ENCODE data around the gene PHAX. TPM values are rescaled to one million over a fixed set of nuclear protein-coding genes. Genes with fewer than 3 reads are reported as not detected.
"Not testable (repeated sequence)": the region's sequence is repeated elsewhere in the genome, so short reads cannot be mapped to it uniquely, and the experiment has no call there.

PHAX gene
- 38.8 TPM for polyA plus RNA-seq (ENCODE audit: insufficient read length)

DNA sequence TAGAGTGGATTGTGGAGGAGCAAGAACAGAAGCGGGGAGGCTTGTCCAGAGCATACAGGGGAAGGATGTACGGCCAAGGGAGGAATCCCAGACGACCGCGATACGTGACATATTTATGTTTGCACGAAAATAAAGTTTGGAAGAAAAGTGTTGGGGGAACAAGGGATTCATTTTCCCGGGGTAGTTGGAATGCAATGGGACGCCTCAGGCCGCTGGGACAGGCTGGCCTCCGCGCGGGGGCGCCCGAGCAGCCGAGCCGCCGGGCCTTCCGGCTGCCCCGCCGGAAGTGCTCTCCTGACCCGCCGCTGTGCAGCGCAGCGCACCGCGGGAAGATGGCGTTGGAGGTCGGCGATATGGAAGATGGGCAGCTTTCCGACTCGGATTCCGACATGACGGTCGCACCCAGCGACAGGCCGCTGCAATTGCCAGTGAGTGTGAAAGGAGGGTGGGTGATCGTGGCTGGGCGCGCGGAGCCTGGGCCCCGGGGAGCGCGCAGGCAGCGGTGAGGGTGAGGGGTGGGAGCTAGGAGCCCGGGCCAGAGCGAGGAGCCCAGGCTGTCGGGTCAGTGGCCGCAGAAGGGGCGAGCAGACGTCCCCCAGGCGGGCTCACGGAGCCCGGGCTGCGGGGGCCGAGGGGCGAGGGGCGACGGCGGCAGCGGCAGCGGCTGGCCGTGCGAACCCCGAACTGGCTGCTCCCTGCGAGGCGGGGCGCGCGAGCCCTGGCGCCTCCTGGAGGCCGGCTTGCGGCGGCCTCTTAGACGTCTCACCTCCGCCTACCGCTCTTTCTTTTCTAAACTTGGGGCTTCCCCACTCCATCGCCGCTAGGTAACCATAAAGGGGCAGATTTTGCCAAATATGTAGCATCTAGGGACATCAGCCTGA is at the start of gene PHAX:
Gene PHAX (plus strand): TSS at position 317 of the 881 bp plus-strand sequence. CDS start 16 bp downstream, at position 333.
- peak; percentile 87 for DNase-seq

- DNase-seq, result no peak
These were observed 48.1 kb upstream of the PHAX start for GRCh38 chr5:126552614-126553013.

- DNase-seq, result not testable (repeated sequence)
These were observed 45.6 kb upstream of the PHAX start for GRCh38 chr5:126555101-126555500.

DNA sequence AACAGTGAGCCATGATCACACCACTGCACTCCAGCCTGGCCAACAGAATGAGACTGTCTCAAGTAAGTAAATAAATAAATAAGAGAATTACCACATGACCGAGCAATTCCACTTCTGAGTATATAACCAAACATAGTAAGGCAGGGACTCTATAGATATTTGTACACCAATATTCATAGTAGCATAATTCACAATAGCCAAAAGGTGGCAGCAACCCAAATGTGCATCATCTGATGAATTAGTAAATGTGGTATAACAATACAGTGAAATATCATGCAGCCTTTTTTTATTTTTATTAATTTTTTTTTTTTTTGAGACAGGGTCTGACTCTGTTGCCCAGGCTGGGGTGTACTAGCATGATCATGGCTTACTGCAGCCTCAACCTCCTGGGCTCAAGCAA is 38.8 kb upstream of the PHAX start:
- DNase-seq, result no peak

DNA sequence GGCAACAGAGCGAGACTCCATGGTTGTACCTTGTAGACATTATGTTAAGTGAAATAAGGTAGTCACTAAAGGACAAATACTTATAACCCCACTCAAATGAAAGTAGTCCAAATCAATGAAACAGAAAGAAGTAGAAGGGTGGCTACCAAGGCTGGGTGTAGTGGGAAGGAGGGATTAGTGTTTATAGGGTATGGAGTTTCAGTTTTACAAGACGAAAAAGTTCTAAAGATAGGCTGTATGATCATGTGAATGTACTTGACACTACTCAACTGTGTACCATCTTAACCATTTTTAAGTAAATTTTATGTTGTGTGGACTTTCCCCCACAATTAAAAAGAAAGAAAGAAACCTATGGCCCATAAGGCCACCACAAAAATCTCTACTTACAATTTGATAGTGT is 37.9 kb upstream of the PHAX start:
- no peak for DNase-seq

GRCh38 chr5:126568206-126568755 is 32.5 kb upstream of the PHAX start:
- no peak for DNase-seq

DNA sequence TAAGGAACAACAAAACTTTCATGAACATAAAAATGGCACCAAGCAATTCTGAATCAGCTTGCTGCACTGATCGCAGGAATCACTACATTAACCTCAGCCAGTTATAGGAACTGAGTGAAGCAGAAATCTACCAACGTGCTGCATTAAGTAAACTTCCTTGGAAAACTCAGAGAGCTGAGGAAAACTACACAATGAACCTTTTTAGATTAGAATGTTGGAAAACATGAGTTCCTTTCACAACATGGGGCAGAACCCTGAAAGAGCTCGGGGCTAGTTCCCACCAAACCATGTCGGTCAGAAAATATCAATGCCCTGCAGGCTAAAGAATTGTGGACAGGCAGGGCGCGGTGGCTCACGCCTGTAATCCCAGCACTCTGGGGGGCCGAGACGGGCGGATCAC is 25.1 kb upstream of the PHAX start:
- DNase-seq, result no peak

DNA sequence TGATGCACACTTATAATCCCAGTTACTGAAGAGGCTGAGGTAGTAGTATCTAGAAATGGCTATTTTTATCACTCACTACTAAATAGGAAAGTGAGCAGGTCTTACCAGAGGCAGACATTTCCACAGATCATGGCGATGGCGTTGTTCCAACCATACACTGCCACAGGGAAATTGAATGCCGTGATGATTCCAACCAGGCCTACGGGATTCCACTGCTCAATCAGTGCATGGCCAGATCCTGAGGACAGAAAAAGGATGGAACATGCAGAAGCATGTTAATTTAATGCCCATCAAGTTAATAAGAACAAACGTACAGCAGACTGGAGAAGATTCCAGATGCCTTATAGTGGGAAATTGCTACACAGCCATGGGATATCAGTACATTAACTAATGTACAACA is 23.8 kb upstream of the PHAX start:
- no peak for DNase-seq

DNA sequence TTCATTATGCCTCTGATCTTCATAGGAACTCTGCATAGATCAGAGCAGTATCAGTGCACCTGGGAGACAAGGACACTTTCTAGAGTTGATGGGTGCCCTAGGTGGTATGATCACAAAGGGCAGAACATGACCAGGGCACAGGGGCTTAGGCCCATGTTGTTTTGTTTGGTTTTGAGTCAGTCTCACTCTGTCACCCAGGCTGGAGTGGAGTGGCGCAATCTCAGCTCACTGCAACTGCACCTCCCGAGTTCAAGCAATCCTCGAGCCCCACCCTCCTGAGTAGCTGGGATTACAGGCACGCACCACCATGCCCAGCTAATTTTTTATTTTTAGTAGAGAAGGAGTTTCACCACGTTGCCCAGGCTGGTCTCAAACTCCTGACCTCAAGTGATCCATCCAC is 23.3 kb upstream of the PHAX start:
- no peak for DNase-seq

DNA sequence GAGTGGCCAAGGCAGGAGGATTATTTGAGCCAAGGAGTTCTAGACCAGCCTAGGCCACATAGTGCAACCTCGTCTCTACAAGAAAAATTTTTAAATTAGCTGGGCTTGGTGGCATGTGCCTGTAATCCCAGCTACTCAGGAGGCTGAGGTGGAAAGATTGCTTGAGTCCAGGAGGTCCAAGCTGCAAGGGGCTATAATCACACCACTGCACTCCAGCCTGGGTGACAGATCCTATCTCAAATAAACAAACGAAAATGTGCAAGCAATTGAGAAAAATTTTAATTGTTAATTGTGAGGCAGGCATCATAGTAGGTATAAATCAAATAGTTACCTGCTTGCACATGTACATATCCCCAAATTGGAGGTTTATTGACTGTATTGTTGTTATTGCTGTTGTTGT is 21.0 kb upstream of the PHAX start:
- no peak for DNase-seq

- no peak for DNase-seq
These were observed 17.0 kb upstream of the PHAX start for GRCh38 chr5:126583761-126584160.

DNA sequence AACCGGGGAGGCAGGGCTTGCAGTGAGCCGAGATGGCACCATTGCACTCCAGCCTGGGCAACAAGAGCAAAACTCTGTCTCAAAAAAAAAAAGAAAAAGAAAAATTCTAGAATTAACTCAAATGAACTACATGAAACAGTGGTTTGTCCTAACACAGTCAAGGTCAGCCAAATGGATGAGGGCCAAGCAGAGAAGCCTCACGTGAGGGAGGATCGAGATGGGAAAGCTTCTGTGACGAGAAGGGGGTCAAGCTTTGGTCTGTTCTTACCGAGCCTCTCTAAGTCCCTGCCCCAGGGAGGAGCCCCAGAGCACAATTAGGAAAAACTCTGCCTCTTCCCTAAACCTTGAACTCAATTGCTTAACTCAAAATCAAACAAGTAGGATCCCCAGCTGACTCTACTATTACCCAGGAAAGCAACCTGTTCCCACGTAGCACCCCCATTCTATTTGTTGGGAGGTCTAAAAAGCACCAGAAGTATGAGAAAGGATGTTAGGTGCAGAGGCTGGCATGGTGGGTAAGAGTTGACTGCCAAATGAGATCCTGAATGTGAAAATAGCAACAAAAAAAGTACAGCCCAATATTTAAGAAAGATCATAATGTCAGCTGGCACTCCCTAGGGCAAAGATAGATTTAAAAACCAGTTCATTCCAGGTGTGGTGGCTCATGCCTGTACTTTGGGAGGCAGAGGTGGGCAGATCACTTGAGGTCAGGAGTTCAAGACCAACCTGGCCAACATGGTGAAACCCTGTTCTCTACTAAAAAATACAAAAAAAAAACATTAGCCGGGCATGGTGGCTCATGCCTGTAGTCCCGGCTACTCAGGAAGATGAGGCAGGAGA is 13.0 kb upstream of the PHAX start:
- DNase-seq, result no peak

- DNase-seq, result no peak
These were observed 11.0 kb upstream of the PHAX start for GRCh38 chr5:126589536-126590297.

DNA sequence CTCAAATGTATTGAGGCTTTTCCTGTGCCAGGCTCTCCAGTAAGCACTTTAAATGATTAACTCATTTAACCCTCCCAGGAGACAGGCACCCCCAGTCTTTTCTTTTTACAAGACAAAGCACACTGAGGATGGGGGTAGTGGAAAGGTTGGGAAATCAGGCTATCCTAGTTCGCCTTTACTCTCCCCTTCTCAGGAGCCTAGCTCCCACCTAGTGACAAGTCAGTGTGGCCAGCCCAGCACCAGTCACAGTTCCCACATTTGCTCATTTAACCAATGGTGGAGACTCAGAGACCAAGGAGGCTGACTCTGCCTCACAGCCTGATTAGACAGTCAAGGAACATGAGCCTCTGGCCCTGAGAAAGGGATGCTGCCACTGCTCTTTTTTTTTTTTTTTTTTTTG is 9.2 kb upstream of the PHAX start:
- DNase-seq, result no peak

- DNase-seq, result peak; percentile 94
These were observed 5.8 kb upstream of the PHAX start, which contains the start of gene ALDH7A1 for GRCh38 chr5:126594748-126595485. Gene ALDH7A1 (minus strand): TSS chr5:126595219. CDS start chr5:126595198, 21 bp downstream.

GRCh38 chr5:126595486-126596083 is 5.2 kb upstream of the PHAX start:
- DNase-seq, result no peak

DNA sequence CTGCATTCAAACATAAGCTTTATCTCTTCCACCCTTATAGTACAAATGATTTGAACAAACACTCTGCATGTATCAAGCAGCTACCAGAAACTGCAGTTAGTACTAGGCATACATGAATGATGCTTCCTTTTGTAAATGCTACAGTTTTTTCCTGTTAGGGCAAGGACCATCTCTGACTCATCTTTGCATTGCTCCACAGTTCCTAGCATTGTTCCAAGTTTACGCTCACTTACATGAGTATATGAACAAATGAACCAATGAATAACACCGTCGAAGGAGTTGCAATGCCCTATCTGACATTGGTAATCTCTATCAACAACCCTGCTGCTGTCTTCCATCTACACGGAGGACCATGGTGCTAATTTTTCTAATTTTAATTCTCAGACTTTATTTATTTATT is 3.6 kb upstream of the PHAX start:
- no peak for DNase-seq

DNA sequence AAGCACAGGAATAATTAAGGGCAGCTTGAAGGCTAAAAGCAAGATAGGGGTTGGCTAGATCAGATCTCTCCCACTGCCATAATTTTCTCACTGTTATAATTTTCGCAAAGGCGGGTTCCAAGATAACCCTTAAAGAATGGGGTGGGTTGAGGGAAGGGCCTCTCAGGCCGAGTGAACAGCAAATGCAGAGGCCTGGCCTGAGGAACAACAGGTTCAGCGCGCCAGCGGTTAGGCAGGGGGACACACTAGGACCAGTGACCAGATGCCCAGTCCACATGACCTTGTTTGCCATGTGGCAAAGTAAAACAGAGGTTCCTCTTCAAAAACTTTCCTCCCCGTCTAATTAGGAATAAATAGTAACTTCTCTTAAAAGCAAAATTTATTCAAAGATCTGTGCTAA is 1.2 kb upstream of the PHAX start:
- no peak for DNase-seq

DNA sequence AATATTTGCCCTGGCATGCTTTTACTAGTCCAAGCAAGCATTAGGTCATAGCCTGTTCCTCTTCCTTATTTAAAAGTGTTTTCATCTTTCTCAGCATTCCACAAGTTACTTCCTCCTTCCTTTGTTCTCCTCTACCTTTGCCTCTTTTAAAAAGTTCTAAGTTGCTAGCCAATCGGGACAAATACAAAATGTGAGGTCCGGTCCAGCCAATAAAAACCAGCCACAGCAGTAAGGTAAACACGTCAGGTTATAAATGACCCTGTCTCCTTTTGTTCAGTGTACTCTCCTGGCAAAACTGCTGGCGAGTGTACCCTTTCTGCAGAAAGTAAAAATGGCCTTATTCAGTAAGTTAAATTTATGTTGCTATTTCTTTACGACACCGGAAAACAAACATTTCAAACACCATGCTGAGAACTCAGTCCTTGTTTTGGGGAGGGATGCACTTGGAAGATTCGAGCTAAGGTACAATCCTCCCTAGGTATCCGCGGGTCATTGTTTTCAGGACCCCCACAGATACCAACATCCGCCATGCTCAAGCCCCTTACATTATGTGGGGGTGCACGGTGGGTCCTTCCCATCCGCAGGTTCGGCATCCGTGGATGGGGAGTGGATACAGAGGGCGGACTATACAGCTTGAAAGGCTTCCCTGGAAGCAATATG is 646 bp upstream of the PHAX start:
- not testable (repeated sequence) for DNase-seq

- no peak for DNase-seq
These were observed 2.8 kb downstream of the PHAX start for GRCh38 chr5:126603402-126603991.
